Glutamatergic neuron (in vitro differentiated cells): Measurements from ENCODE around the gene GUCY1A2. TPM values are rescaled to one million over a fixed set of nuclear protein-coding genes. Genes with fewer than 3 reads are reported as not detected.

Experiments used
- DNase-seq: peaks from one replicate; pipeline ENCODE4 v3.0.0; 2022
- H3K27ac Mint-ChIP-seq: one replicate; pipeline ENCODE4 v1.8.0; 2020; ENCODE audit warnings: mild to moderate bottlenecking, mixed read lengths, inconsistent platforms; ENCODE audit not compliant: unreplicated experiment
- H3K27me3 Mint-ChIP-seq: one replicate; pipeline ENCODE4 v1.8.0; 2020; ENCODE audit warnings: mild to moderate bottlenecking, moderate library complexity, mixed read lengths, inconsistent platforms; ENCODE audit not compliant: unreplicated experiment
- H3K36me3 Mint-ChIP-seq: one replicate; pipeline ENCODE4 v1.8.0; 2020; ENCODE audit warnings: mild to moderate bottlenecking, mixed read lengths, inconsistent platforms; ENCODE audit not compliant: unreplicated experiment
- H3K4me1 Mint-ChIP-seq: one replicate; pipeline ENCODE4 v1.8.0; 2020; ENCODE audit warnings: mild to moderate bottlenecking, low read depth, mixed read lengths, inconsistent platforms; ENCODE audit not compliant: unreplicated experiment
- H3K4me3 Mint-ChIP-seq: one replicate; pipeline ENCODE4 v1.8.0; 2020; ENCODE audit warnings: mild to moderate bottlenecking, mixed read lengths, inconsistent platforms; ENCODE audit not compliant: unreplicated experiment
- H3K9me3 Mint-ChIP-seq: one replicate; pipeline ENCODE4 v1.8.0; 2020; ENCODE audit warnings: mild to moderate bottlenecking, moderate library complexity, mixed read lengths, inconsistent platforms; ENCODE audit not compliant: unreplicated experiment
- CTCF ChIP-seq: fragments of 200-600 bp; sonication (generic); IDR thresholded peaks from one replicate; pipeline ENCODE4 v1.5.0; 2021; ENCODE audit not compliant: partially characterized antibody, unreplicated experiment
- total RNA-seq: library from RNA; stranded (reverse); fragmentation: NEBNext Ultra II Directional; extraction: Animal tissue kit (Norgen Biotek cat#: 25700); gene quantifications from one replicate; pipeline ENCODE4 v1.2.1, GENCODE V29; 2021; ENCODE audit not compliant: unreplicated experiment

GUCY1A2 gene
- total RNA-seq, 1 donor from 2014 or later = 20.3 TPM

- Mint-ChIP-seq H3K27me3 (no peaks in the 10 kb centered on the region), H3K4me3 (no peak overlapping the region), H3K36me3 (peaks cover 6% of the 10 kb centered on the region), H3K27ac (no peak overlapping the region), H3K9me3 (no peaks in the 10 kb centered on the region), H3K4me1 (no peaks in the 10 kb centered on the region)
- TF ChIP-seq CTCF = no peak
- no peak for DNase-seq
Measured at GRCh38 chr11:106670069-106670468, 348.2 kb downstream of the GUCY1A2 start.

GRCh38 chr11:106668147-106668546, 350.1 kb downstream of the GUCY1A2 start:
- Mint-ChIP-seq H3K36me3 (peaks cover 6% of the 10 kb centered on the region), H3K27ac (no peak overlapping the region), H3K4me3 (no peak overlapping the region), H3K4me1 (no peaks in the 10 kb centered on the region), H3K27me3 (no peaks in the 10 kb centered on the region), H3K9me3 (no peaks in the 10 kb centered on the region)
- no peak for TF ChIP-seq CTCF
- no peak for DNase-seq

- no peaks in the 10 kb centered on the region for H3K9me3 Mint-ChIP-seq
- no peak for TF ChIP-seq CTCF
- DNase-seq = no peak
- H3K36me3 Mint-ChIP-seq = no peaks in the 10 kb centered on the region
- no peak overlapping the region for H3K27ac Mint-ChIP-seq
- H3K4me3 Mint-ChIP-seq = no peak overlapping the region
- H3K27me3 Mint-ChIP-seq = no peaks in the 10 kb centered on the region
- H3K4me1 Mint-ChIP-seq = no peaks in the 10 kb centered on the region
Measured at GRCh38 chr11:106656646-106657045, 361.6 kb downstream of the GUCY1A2 start.

- no peak overlapping the region for H3K27ac Mint-ChIP-seq
- no peak overlapping the region for H3K4me3 Mint-ChIP-seq
- no peaks in the 10 kb centered on the region for H3K9me3 Mint-ChIP-seq
- H3K4me1 Mint-ChIP-seq = no peaks in the 10 kb centered on the region
- no peaks in the 10 kb centered on the region for H3K27me3 Mint-ChIP-seq
- no peak for DNase-seq
- peaks cover 5% of the 10 kb centered on the region for H3K36me3 Mint-ChIP-seq
- TF ChIP-seq CTCF = no peak
Measured at GRCh38 chr11:106644824-106645223, 373.5 kb downstream of the GUCY1A2 start.

- Mint-ChIP-seq H3K27ac (no peak overlapping the region), H3K4me3 (no peak overlapping the region), H3K4me1 (peaks cover under 1% of the 10 kb centered on the region), H3K27me3 (no peaks in the 10 kb centered on the region), H3K36me3 (peaks cover 5% of the 10 kb centered on the region), H3K9me3 (no peaks in the 10 kb centered on the region)
- no peak for DNase-seq
- TF ChIP-seq CTCF = no peak
Measured at GRCh38 chr11:106642331-106642730, 375.9 kb downstream of the GUCY1A2 start.
